ENCODE results near the gene RPS27A.
"Not testable (repeated sequence)": the region's sequence is repeated elsewhere in the genome, so short reads cannot be mapped to it uniquely, and the experiment has no call there.

The RPS27A gene

GRCh38 chr2:55242617-55243016 lies 10.1 kb downstream of the RPS27A start:
- H3K9ac ChIP-seq (ENCODE audit: low read depth, low read length), result no peak overlapping the region
- H3K36me3 ChIP-seq (ENCODE audit: insufficient read depth, low read length), result peaks cover 53% of the 10 kb centered on the region
- H3K27me3 ChIP-seq (ENCODE audit: control insufficient read depth, insufficient read depth, low read length), result no peaks in the 10 kb centered on the region
- H3K4me2 ChIP-seq (ENCODE audit: low read length), result no peak overlapping the region
- H3K4me3 ChIP-seq (ENCODE audit: low read length), result no peak overlapping the region
- H3K9me3 ChIP-seq (replicated peaks; ENCODE audit: low read length), result no peaks in the 10 kb centered on the region
- H3K4me1 ChIP-seq (ENCODE audit: control insufficient read depth, insufficient read depth, low read length), result no peaks in the 10 kb centered on the region

GRCh38 chr2:55245411-55245810 lies 12.9 kb downstream of the RPS27A start:
- H3K4me3 ChIP-seq (ENCODE audit: low read length), result no peak overlapping the region
- H3K36me3 ChIP-seq (ENCODE audit: insufficient read depth, low read length), result peaks cover 49% of the 10 kb centered on the region

GRCh38 chr2:55247025-55247424 lies 14.5 kb downstream of the RPS27A start:
- H3K9me3 ChIP-seq (replicated peaks; ENCODE audit: low read length), result no peaks in the 10 kb centered on the region
- no peak overlapping the region for H3K4me2 ChIP-seq (ENCODE audit: low read length)
- no peak overlapping the region for H3K9ac ChIP-seq (ENCODE audit: low read depth, low read length)
- H3K4me3 ChIP-seq (ENCODE audit: low read length), result no peak overlapping the region
- H3K27me3 ChIP-seq (ENCODE audit: control insufficient read depth, insufficient read depth, low read length), result no peaks in the 10 kb centered on the region
- H3K4me1 ChIP-seq (ENCODE audit: control insufficient read depth, insufficient read depth, low read length), result no peaks in the 10 kb centered on the region
- peaks cover 45% of the 10 kb centered on the region for H3K36me3 ChIP-seq (ENCODE audit: insufficient read depth, low read length)

More at GRCh38 chr2:55245411-55245810, 12.9 kb downstream of the RPS27A start:
- H3K4me1 ChIP-seq (ENCODE audit: control insufficient read depth, insufficient read depth, low read length), result no peaks in the 10 kb centered on the region
- no peak overlapping the region for H3K4me2 ChIP-seq (ENCODE audit: low read length)
- H3K9ac ChIP-seq (ENCODE audit: low read depth, low read length), result no peak overlapping the region
- no peaks in the 10 kb centered on the region for H3K27me3 ChIP-seq (ENCODE audit: control insufficient read depth, insufficient read depth, low read length)
- H3K9me3 ChIP-seq (replicated peaks; ENCODE audit: low read length), result no peaks in the 10 kb centered on the region

GRCh38 chr2:55252832-55253231 lies 20.3 kb downstream of the RPS27A start:
- peaks cover 41% of the 10 kb centered on the region for H3K36me3 ChIP-seq (ENCODE audit: insufficient read depth, low read length)
- no peak overlapping the region for H3K4me3 ChIP-seq (ENCODE audit: low read length)
- H3K9ac ChIP-seq (ENCODE audit: low read depth, low read length), result no peak overlapping the region

GRCh38 chr2:55259586-55259985 lies 27.1 kb downstream of the RPS27A start:
- H3K36me3 ChIP-seq (ENCODE audit: insufficient read depth, low read length), result peaks cover 29% of the 10 kb centered on the region

More at GRCh38 chr2:55252832-55253231, 20.3 kb downstream of the RPS27A start:
- Histone ChIP-seq H3K27me3 (ENCODE audit: control insufficient read depth, insufficient read depth, low read length) (no peaks in the 10 kb centered on the region), H3K9me3 (replicated peaks; ENCODE audit: low read length) (no peaks in the 10 kb centered on the region), H3K4me2 (ENCODE audit: low read length) (no peak overlapping the region), H3K4me1 (ENCODE audit: control insufficient read depth, insufficient read depth, low read length) (no peaks in the 10 kb centered on the region)

GRCh38 chr2:55268288-55268906 lies 35.9 kb downstream of the RPS27A start:
- Histone ChIP-seq H3K4me1 (ENCODE audit: control insufficient read depth, insufficient read depth, low read length) (peaks cover 10% of the 10 kb centered on the region), H3K4me3 (ENCODE audit: low read length) (peak overlapping the region; percentile 86), H3K9me3 (replicated peaks; ENCODE audit: low read length) (no peaks in the 10 kb centered on the region), H3K9ac (ENCODE audit: low read depth, low read length) (peak overlapping the region; percentile 86), H3K27me3 (ENCODE audit: control insufficient read depth, insufficient read depth, low read length) (no peaks in the 10 kb centered on the region), H3K36me3 (ENCODE audit: insufficient read depth, low read length) (peaks cover 16% of the 10 kb centered on the region), H3K4me2 (ENCODE audit: low read length) (peak overlapping the region; percentile 86)

More at GRCh38 chr2:55259586-55259985, 27.1 kb downstream of the RPS27A start:
- not testable (repeated sequence) for H3K4me3 ChIP-seq (ENCODE audit: low read length); H3K4me2 ChIP-seq (ENCODE audit: low read length); H3K9ac ChIP-seq (ENCODE audit: low read depth, low read length); H3K27me3 ChIP-seq (ENCODE audit: control insufficient read depth, insufficient read depth, low read length); H3K4me1 ChIP-seq (ENCODE audit: control insufficient read depth, insufficient read depth, low read length); H3K9me3 ChIP-seq (replicated peaks; ENCODE audit: low read length)

GRCh38 chr2:55268907-55269644 lies 36.6 kb downstream of the RPS27A start, which contains the start of gene MTIF2:
TSS of gene MTIF2 (minus strand) at chr2:55269231. CDS start at chr2:55263858, 5,373 bp downstream.
- Histone ChIP-seq H3K4me3 (ENCODE audit: low read length) (peak within 1 kb of the TSS; percentile 86), H3K27me3 (ENCODE audit: control insufficient read depth, insufficient read depth, low read length) (no peaks in the 10 kb centered on the region), H3K36me3 (ENCODE audit: insufficient read depth, low read length) (peaks cover 11% of the 10 kb centered on the region), H3K9me3 (replicated peaks; ENCODE audit: low read length) (no peaks in the 10 kb centered on the region), H3K4me2 (ENCODE audit: low read length) (peak within 1 kb of the TSS; percentile 86), H3K9ac (ENCODE audit: low read depth, low read length) (peak within 1 kb of the TSS; percentile 86), H3K4me1 (ENCODE audit: control insufficient read depth, insufficient read depth, low read length) (peaks cover 10% of the 10 kb centered on the region)

GRCh38 chr2:55269645-55269990 lies 37.1 kb downstream of the RPS27A start:
- Histone ChIP-seq H3K27me3 (ENCODE audit: control insufficient read depth, insufficient read depth, low read length) (no peaks in the 10 kb centered on the region), H3K4me3 (ENCODE audit: low read length) (peak overlapping the region; percentile 86), H3K4me2 (ENCODE audit: low read length) (peak overlapping the region; percentile 86), H3K9ac (ENCODE audit: low read depth, low read length) (peak overlapping the region; percentile 86), H3K9me3 (replicated peaks; ENCODE audit: low read length) (no peaks in the 10 kb centered on the region), H3K4me1 (ENCODE audit: control insufficient read depth, insufficient read depth, low read length) (peaks cover 10% of the 10 kb centered on the region), H3K36me3 (ENCODE audit: insufficient read depth, low read length) (peaks cover 7% of the 10 kb centered on the region)

- H3K36me3 ChIP-seq (ENCODE audit: insufficient read depth, low read length); H3K27me3 ChIP-seq (ENCODE audit: control insufficient read depth, insufficient read depth, low read length); H3K9me3 ChIP-seq (replicated peaks; ENCODE audit: low read length); H3K4me2 ChIP-seq (ENCODE audit: low read length); H3K9ac ChIP-seq (ENCODE audit: low read depth, low read length); H3K4me3 ChIP-seq (ENCODE audit: low read length); H3K4me1 ChIP-seq (ENCODE audit: control insufficient read depth, insufficient read depth, low read length): not testable (repeated sequence)
Measured at GRCh38 chr2:55274346-55274745, 41.9 kb downstream of the RPS27A start.

GRCh38 chr2:55277310-55277709 lies 44.8 kb downstream of the RPS27A start:
- Histone ChIP-seq H3K4me2 (ENCODE audit: low read length) (no peak overlapping the region), H3K9ac (ENCODE audit: low read depth, low read length) (no peak overlapping the region), H3K36me3 (ENCODE audit: insufficient read depth, low read length) (no peaks in the 10 kb centered on the region), H3K4me3 (ENCODE audit: low read length) (no peak overlapping the region), H3K4me1 (ENCODE audit: control insufficient read depth, insufficient read depth, low read length) (peaks cover 5% of the 10 kb centered on the region), H3K27me3 (ENCODE audit: control insufficient read depth, insufficient read depth, low read length) (no peaks in the 10 kb centered on the region), H3K9me3 (replicated peaks; ENCODE audit: low read length) (no peaks in the 10 kb centered on the region)

- H3K9me3 ChIP-seq (replicated peaks; ENCODE audit: low read length); H3K27me3 ChIP-seq (ENCODE audit: control insufficient read depth, insufficient read depth, low read length); H3K4me3 ChIP-seq (ENCODE audit: low read length); H3K36me3 ChIP-seq (ENCODE audit: insufficient read depth, low read length); H3K9ac ChIP-seq (ENCODE audit: low read depth, low read length); H3K4me1 ChIP-seq (ENCODE audit: control insufficient read depth, insufficient read depth, low read length); H3K4me2 ChIP-seq (ENCODE audit: low read length): not testable (repeated sequence)
Measured at GRCh38 chr2:55279214-55279835, 46.8 kb downstream of the RPS27A start.
